Loucy (cell line): Measurements from ENCODE around the gene MCHR1.

Experiments used
- H2AFZ ChIP-seq: fragments of 200-600 bp; sonication (generic); 2 replicates; pipeline ENCODE4 v1.6.0; 2016; ENCODE audit warnings: antibody characterized with exemption, mild to moderate bottlenecking, low read length, moderate library complexity
- H3F3A ChIP-seq: fragments of 200-600 bp; 2 replicates; pipeline ENCODE4 v1.6.0; 2016; ENCODE audit warnings: antibody characterized with exemption, low read depth, mild to moderate bottlenecking
- H3K27me3 ChIP-seq: fragments of 200-600 bp; sonication (generic); 2 replicates; pipeline ENCODE4 v1.6.1; 2014; ENCODE audit warnings: low read length, mild to moderate bottlenecking; ENCODE audit not compliant: insufficient read depth, poor library complexity, severe bottlenecking
- H3K36me3 ChIP-seq: fragments of 200-600 bp; sonication (generic); 2 replicates; pipeline ENCODE4 v1.6.1; 2016; ENCODE audit warnings: low read length; ENCODE audit not compliant: insufficient read depth
- H3K4me1 ChIP-seq: fragments of 200-600 bp; sonication (generic); 2 replicates; pipeline ENCODE4 v1.5.1; 2014; ENCODE audit warnings: low read length, mild to moderate bottlenecking; ENCODE audit not compliant: insufficient read depth, poor library complexity, severe bottlenecking
- H3K4me2 ChIP-seq: fragments of 200-600 bp; sonication (generic); 2 replicates; pipeline ENCODE4 v1.6.0; 2014; ENCODE audit warnings: antibody characterized with exemption, low read length, low read depth, mild to moderate bottlenecking; ENCODE audit not compliant: poor library complexity, severe bottlenecking
- H3K4me3 ChIP-seq: fragments of 200-600 bp; sonication (generic); 2 replicates; pipeline ENCODE4 v1.5.1; 2014; ENCODE audit warnings: low read length, mild to moderate bottlenecking, mixed read lengths; ENCODE audit not compliant: poor library complexity, severe bottlenecking
- H3K79me2 ChIP-seq: fragments of 200-600 bp; sonication (generic); 2 replicates; pipeline ENCODE4 v1.6.1; 2014; ENCODE audit warnings: low read length; ENCODE audit not compliant: insufficient read depth
- H3K9ac ChIP-seq: fragments of 200-600 bp; sonication (generic); 2 replicates; pipeline ENCODE4 v1.6.0; 2014; ENCODE audit warnings: mild to moderate bottlenecking, low read depth, low read length, moderate library complexity; ENCODE audit not compliant: poor library complexity, severe bottlenecking
- H3K9me2 ChIP-seq: fragments of 200-600 bp; sonication (generic); replicated peaks from 2 replicates; pipeline ENCODE4 v1.6.1; 2016; ENCODE audit warnings: low read depth, low read length, mixed read lengths
- H3K9me3 ChIP-seq: fragments of 200-600 bp; sonication (generic); 2 replicates; pipeline ENCODE4 v1.6.1; 2014; ENCODE audit warnings: mild to moderate bottlenecking, antibody characterized with exemption, low read length, low read depth; ENCODE audit not compliant: insufficient read depth
- H4K20me1 ChIP-seq: fragments of 200-600 bp; sonication (generic); 2 replicates; pipeline ENCODE4 v1.6.0; 2014; ENCODE audit warnings: antibody characterized with exemption, low read length, mild to moderate bottlenecking; ENCODE audit not compliant: insufficient read depth, poor library complexity, severe bottlenecking
- CTCF ChIP-seq: fragments of 200-600 bp; sonication (generic); conservative IDR thresholded peaks from 2 replicates; pipeline ENCODE4 v1.5.1; 2014; ENCODE audit warnings: mild to moderate bottlenecking, antibody characterized with exemption, low read length
- EZH2phosphoT487 ChIP-seq: fragments of 200-600 bp; IDR thresholded peaks from 2 replicates; pipeline ENCODE4 v1.6.1; 2018; ENCODE audit warnings: antibody characterized with exemption, mild to moderate bottlenecking, moderate library complexity, borderline replicate concordance

Gene MCHR1

DNA sequence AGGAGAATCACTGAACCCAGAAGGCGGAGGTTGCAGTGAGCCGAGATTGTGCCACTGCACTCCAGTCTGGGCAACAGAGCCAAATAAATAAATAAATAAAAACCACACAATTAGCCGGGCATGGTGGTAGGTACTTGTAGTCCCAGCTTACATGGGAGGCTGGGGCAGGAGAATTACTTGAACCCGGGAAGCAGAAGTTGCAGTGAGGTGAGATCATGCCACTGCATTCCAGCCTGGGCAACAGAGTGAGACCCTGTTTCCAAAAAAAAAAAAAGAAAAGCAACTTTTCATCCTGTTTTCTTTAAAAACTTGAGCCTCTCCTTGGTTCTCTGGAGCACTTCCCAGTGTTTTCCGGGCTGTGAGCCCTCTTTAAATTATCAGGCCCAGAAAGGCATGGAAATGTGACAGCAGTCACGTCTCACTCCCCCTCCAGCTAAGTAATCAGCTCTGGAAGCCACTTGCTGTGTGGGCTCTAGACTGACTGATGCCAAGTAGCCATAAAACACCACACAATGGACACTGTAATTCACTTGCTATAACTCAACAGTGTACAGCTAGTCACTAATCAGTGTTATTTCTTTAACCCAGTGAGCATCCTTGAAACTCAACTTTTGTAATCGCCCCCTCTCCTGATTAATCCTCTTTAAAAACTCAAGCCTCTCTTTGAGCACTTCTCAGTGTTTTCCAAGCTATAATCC lies 13.0 kb upstream of the MCHR1 start:
- Histone ChIP-seq H3K4me2 (no peak overlapping the region), H3K27me3 (no peaks in the 10 kb centered on the region), H4K20me1 (no peaks in the 10 kb centered on the region), H3K4me1 (peaks cover 10% of the 10 kb centered on the region), H3K9me2 (no peaks in the 10 kb centered on the region), H3F3A (no peaks in the 10 kb centered on the region), H3K9me3 (no peaks in the 10 kb centered on the region), H3K36me3 (no peaks in the 10 kb centered on the region), H3K9ac (no peak overlapping the region), H3K79me2 (no peaks in the 10 kb centered on the region), H2AFZ (no peak overlapping the region), H3K4me3 (no peak overlapping the region)
- no peak for TF ChIP-seq CTCF
- no peak for TF ChIP-seq EZH2phosphoT487

DNA sequence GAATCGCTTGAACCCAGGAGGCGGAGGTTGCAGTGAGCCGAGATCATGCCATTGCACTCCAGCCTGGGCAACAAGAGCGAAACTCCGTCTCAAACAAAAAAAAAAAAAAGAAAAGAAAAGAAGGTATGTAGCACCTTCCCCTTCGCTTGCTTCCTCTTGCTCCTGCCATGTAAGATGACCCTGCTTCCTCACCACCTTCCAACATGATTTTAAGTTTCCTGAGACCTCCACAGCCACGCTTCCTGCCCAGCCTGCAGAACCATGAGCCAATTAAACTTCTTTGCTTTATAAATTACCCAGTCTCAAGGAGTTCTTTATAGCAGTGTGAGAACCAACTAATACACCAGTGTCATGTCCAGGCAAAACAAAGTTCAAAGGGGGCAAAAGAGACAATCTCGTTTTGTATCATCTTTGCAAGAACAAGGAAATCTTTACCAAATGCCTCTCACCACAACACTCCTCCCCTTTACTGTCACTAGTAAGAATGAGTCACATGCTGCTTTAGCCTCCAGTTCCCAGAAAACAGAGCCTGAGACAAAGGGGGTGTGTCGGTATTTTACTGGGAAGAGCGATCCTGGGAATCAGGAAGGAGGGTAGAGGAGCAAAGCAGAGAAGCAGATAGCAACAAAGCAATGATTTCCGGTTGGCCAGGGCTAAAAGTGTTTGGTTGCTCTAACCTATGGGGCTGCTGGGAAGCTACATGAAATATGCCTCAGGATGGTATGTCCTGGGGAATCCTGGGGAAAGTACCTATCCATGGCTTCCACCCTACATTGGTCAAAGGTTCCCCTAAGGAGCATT lies 10.5 kb upstream of the MCHR1 start:
- Histone ChIP-seq H3K9me3 (no peaks in the 10 kb centered on the region), H3K27me3 (no peaks in the 10 kb centered on the region), H3K9ac (no peak overlapping the region), H3K36me3 (no peaks in the 10 kb centered on the region), H3K79me2 (no peaks in the 10 kb centered on the region), H2AFZ (peak overlapping the region; percentile 44), H3K4me1 (peaks cover 10% of the 10 kb centered on the region), H3K4me3 (no peak overlapping the region), H3K9me2 (no peaks in the 10 kb centered on the region), H4K20me1 (no peaks in the 10 kb centered on the region), H3F3A (no peaks in the 10 kb centered on the region), H3K4me2 (peak overlapping the region; percentile 11)
- TF ChIP-seq EZH2phosphoT487 (no peak), CTCF (no peak)

- no peak overlapping the region for H2AFZ ChIP-seq
- H4K20me1 ChIP-seq: no peaks in the 10 kb centered on the region
- TF ChIP-seq EZH2phosphoT487 (no peak), CTCF (no peak)
- peaks cover 10% of the 10 kb centered on the region for H3K4me1 ChIP-seq
- H3K9ac ChIP-seq: no peak overlapping the region
- no peaks in the 10 kb centered on the region for H3F3A ChIP-seq
- no peaks in the 10 kb centered on the region for H3K9me2 ChIP-seq
- no peaks in the 10 kb centered on the region for H3K9me3 ChIP-seq
- H3K4me3 ChIP-seq: no peak overlapping the region
- H3K27me3 ChIP-seq: no peaks in the 10 kb centered on the region
- no peaks in the 10 kb centered on the region for H3K79me2 ChIP-seq
- no peaks in the 10 kb centered on the region for H3K36me3 ChIP-seq
- H3K4me2 ChIP-seq: no peak overlapping the region
These were observed 9.2 kb upstream of the MCHR1 start for GRCh38 chr22:40670058-40670457.
